HepG2 (cell line): ENCODE results near the gene TUBB4B. TPM values are rescaled to one million over a fixed set of nuclear protein-coding genes. Genes with fewer than 3 reads are reported as not detected.
A peak's percentile ranks its signal among the peaks of the same experiment; 100 is the strongest.

ENCODE experiments used
- AGO2 ChIP-seq: fragments of 200-400 bp; formaldehyde crosslinking; optimal IDR thresholded peaks from 2 replicates; pipeline ENCODE3; 2017; ENCODE audit warnings: mild to moderate bottlenecking, low read depth, low read length, moderate library complexity
- HNRNPL ChIP-seq: fragments of 200-400 bp; formaldehyde crosslinking; IDR thresholded peaks from 2 replicates; pipeline ENCODE4 v1.6.1; 2017; ENCODE audit warnings: mild to moderate bottlenecking, low read depth, low read length
- MXI1 ChIP-seq: IDR thresholded peaks from 3 replicates; pipeline ENCODE4 v1.6.1; 2012; ENCODE audit warnings: low read depth, low read length, inconsistent platforms, borderline replicate concordance
- RXRA ChIP-seq: sonication (generic); formaldehyde crosslinking; IDR thresholded peaks from 2 replicates; pipeline ENCODE4 v1.5.1; 2020; ENCODE audit warnings: missing genetic modification reagents
- TOPORS ChIP-seq: sonication (generic); formaldehyde crosslinking; IDR thresholded peaks from 2 replicates; pipeline ENCODE4 v1.8.0; 2023; ENCODE audit warnings: mild to moderate bottlenecking, missing genetic modification reagents
- ZC3H13 ChIP-seq: sonication (generic); formaldehyde crosslinking; IDR thresholded peaks from 2 replicates; pipeline ENCODE4 v1.8.1; 2023; ENCODE audit warnings: mild to moderate bottlenecking, missing genetic modification reagents, moderate library complexity
- ZNF101 ChIP-seq: sonication (generic); formaldehyde crosslinking; IDR thresholded peaks from 2 replicates; pipeline ENCODE4 v1.4.0; 2020; ENCODE audit warnings: mild to moderate bottlenecking, low read depth, missing genetic modification reagents, borderline replicate concordance
- ZNF501 ChIP-seq: sonication (generic); formaldehyde crosslinking; IDR thresholded peaks from 2 replicates; pipeline ENCODE4 v1.5.1; 2020; ENCODE audit warnings: mild to moderate bottlenecking, moderate library complexity, missing genetic modification reagents
- ZSCAN21 ChIP-seq: sonication (generic); formaldehyde crosslinking; IDR thresholded peaks from 2 replicates; pipeline ENCODE4 v1.8.0; 2022; ENCODE audit warnings: mild to moderate bottlenecking, missing genetic modification reagents, moderate library complexity, borderline replicate concordance
- polyA plus RNA-seq, 8 experiments: library from polyadenylated mRNA; depleted of rRNA in 3 of 8; stranded (reverse) in 7 of 8; unstranded in 1 of 8; fragments of >200 nt; fragmentation: Illumina TruSeq in 4 of 8; extraction: Trizol in 4 of 8; gene quantifications; 2 replicates each; pipeline versions ENCODE4 v1.2.1 to v1.2.3, GENCODE V29; 2011 to 2016; ENCODE audit warnings: low read depth in 4 of 8, missing spikeins in 1 of 8, mixed read lengths in 1 of 8; ENCODE audit not compliant: insufficient read depth in 1 of 8
- total RNA-seq, 5 experiments: library from RNA; depleted of rRNA; stranded (reverse); fragments of >200 nt; fragmentation: Illumina TruSeq; extraction: Trizol; gene quantifications; 2 replicates each; pipeline ENCODE4 v1.2.3, GENCODE V29; 2016; ENCODE audit warnings: low read depth in 1 of 5
- TF ChIP-seq, protein P1 (sequence below): sonication (generic); formaldehyde crosslinking; IDR thresholded peaks from 2 replicates; pipeline ENCODE4 v1.8.1; 2023; ENCODE audit warnings: mild to moderate bottlenecking, missing genetic modification reagents
- TF ChIP-seq, protein P2 (sequence below): sonication (generic); formaldehyde crosslinking; IDR thresholded peaks from 2 replicates; pipeline ENCODE4 v1.5.1; 2020; ENCODE audit warnings: mild to moderate bottlenecking, moderate library complexity, missing genetic modification reagents
- TF ChIP-seq, protein P3 (sequence below): sonication (generic); IDR thresholded peaks from 2 replicates; pipeline ENCODE4 v1.6.1; 2016; ENCODE audit warnings: low read depth, borderline replicate concordance
- TF ChIP-seq, protein P4 (sequence below): sonication (generic); formaldehyde crosslinking; IDR thresholded peaks from 2 replicates; pipeline ENCODE4 v1.4.0; 2020; ENCODE audit warnings: mild to moderate bottlenecking, missing genetic modification reagents
- TF ChIP-seq, protein P5 (sequence below): sonication (generic); formaldehyde crosslinking; IDR thresholded peaks from 2 replicates; pipeline ENCODE4 v1.8.0; 2022; ENCODE audit warnings: mild to moderate bottlenecking, missing genetic modification reagents, moderate library complexity
- TF ChIP-seq, protein P6 (sequence below): sonication (generic); formaldehyde crosslinking; IDR thresholded peaks from 2 replicates; pipeline ENCODE4 v1.8.0; 2022; ENCODE audit warnings: missing genetic modification reagents, mild to moderate bottlenecking, moderate library complexity, borderline replicate concordance

TUBB4B gene
- total and polyA plus RNA-seq, 2 of the 13 experiments (the other 11 are each of a cell fraction or from before 2014, with no cell fraction given), result 182 to 412 TPM

DNA sequence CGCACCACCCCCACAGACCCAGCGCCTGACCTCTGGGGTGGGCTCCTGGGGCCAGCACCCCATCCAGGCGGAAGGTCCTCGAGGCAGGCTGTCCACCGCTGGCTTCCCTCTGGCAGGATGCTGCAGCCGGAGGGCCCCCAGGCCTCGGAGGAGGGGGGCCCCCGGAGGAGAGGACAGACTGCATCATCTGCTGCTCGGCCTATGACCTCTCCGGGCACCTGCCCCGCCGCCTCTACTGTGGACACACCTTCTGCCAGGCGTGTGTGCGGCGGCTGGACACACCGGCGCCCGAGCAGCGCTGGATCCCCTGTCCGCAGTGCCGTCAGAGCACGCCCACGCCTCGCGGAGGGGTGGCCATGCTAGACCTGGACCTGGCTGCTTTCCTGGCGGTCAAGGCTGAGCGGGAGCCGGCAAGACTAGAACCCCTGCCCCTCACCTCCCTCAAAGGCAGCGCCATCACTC lies 12.6 kb upstream of the TUBB4B start (continued):
- TF ChIP-seq ZC3H13 (CRISPR knock-in tag) (peak; percentile 13; the same call in 1 of the 2 replicates), ZNF101 (no peak), AGO2 (peak; percentile 73), RXRA (CRISPR knock-in tag) (peak; percentile 60), HNRNPL (peak; percentile 55; the same call in 1 of the 2 replicates), TOPORS (0 out of 2 replicates have a peak, but pooled peaks have one; percentile 17), ZSCAN21 (no peak; the same call in 1 of the 2 replicates), MXI1 (peak; percentile 27; the same call in 1 of the 3 replicates), ZNF501 (peak; percentile 47; the same call in 1 of the 2 replicates)
- TF ChIP-seq, protein P1, sequence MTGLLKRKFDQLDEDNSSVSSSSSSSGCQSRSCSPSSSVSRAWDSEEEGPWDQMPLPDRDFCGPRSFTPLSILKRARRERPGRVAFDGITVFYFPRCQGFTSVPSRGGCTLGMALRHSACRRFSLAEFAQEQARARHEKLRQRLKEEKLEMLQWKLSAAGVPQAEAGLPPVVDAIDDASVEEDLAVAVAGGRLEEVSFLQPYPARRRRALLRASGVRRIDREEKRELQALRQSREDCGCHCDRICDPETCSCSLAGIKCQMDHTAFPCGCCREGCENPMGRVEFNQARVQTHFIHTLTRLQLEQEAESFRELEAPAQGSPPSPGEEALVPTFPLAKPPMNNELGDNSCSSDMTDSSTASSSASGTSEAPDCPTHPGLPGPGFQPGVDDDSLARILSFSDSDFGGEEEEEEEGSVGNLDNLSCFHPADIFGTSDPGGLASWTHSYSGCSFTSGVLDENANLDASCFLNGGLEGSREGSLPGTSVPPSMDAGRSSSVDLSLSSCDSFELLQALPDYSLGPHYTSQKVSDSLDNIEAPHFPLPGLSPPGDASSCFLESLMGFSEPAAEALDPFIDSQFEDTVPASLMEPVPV, result peak; percentile 25; the same call in 1 of the 2 replicates
- TF ChIP-seq, protein P2, sequence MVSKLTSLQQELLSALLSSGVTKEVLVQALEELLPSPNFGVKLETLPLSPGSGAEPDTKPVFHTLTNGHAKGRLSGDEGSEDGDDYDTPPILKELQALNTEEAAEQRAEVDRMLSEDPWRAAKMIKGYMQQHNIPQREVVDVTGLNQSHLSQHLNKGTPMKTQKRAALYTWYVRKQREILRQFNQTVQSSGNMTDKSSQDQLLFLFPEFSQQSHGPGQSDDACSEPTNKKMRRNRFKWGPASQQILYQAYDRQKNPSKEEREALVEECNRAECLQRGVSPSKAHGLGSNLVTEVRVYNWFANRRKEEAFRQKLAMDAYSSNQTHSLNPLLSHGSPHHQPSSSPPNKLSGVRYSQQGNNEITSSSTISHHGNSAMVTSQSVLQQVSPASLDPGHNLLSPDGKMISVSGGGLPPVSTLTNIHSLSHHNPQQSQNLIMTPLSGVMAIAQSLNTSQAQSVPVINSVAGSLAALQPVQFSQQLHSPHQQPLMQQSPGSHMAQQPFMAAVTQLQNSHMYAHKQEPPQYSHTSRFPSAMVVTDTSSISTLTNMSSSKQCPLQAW (CRISPR knock-in tag), result 0 out of 2 replicates have a peak, but pooled peaks have one; percentile 36
- TF ChIP-seq, protein P3, sequence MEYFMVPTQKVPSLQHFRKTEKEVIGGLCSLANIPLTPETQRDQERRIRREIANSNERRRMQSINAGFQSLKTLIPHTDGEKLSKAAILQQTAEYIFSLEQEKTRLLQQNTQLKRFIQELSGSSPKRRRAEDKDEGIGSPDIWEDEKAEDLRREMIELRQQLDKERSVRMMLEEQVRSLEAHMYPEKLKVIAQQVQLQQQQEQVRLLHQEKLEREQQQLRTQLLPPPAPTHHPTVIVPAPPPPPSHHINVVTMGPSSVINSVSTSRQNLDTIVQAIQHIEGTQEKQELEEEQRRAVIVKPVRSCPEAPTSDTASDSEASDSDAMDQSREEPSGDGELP, result peak; percentile 40; the same call in 1 of the 2 replicates
- TF ChIP-seq, protein P4, sequence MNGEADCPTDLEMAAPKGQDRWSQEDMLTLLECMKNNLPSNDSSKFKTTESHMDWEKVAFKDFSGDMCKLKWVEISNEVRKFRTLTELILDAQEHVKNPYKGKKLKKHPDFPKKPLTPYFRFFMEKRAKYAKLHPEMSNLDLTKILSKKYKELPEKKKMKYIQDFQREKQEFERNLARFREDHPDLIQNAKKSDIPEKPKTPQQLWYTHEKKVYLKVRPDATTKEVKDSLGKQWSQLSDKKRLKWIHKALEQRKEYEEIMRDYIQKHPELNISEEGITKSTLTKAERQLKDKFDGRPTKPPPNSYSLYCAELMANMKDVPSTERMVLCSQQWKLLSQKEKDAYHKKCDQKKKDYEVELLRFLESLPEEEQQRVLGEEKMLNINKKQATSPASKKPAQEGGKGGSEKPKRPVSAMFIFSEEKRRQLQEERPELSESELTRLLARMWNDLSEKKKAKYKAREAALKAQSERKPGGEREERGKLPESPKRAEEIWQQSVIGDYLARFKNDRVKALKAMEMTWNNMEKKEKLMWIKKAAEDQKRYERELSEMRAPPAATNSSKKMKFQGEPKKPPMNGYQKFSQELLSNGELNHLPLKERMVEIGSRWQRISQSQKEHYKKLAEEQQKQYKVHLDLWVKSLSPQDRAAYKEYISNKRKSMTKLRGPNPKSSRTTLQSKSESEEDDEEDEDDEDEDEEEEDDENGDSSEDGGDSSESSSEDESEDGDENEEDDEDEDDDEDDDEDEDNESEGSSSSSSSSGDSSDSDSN, result 0 out of 2 replicates have a peak, but pooled peaks have one; percentile 25
- TF ChIP-seq, protein P5, sequence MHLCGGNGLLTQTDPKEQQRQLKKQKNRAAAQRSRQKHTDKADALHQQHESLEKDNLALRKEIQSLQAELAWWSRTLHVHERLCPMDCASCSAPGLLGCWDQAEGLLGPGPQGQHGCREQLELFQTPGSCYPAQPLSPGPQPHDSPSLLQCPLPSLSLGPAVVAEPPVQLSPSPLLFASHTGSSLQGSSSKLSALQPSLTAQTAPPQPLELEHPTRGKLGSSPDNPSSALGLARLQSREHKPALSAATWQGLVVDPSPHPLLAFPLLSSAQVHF (CRISPR knock-in tag), result 0 out of 2 replicates have a peak, but pooled peaks have one; percentile 66
- TF ChIP-seq, protein P6, sequence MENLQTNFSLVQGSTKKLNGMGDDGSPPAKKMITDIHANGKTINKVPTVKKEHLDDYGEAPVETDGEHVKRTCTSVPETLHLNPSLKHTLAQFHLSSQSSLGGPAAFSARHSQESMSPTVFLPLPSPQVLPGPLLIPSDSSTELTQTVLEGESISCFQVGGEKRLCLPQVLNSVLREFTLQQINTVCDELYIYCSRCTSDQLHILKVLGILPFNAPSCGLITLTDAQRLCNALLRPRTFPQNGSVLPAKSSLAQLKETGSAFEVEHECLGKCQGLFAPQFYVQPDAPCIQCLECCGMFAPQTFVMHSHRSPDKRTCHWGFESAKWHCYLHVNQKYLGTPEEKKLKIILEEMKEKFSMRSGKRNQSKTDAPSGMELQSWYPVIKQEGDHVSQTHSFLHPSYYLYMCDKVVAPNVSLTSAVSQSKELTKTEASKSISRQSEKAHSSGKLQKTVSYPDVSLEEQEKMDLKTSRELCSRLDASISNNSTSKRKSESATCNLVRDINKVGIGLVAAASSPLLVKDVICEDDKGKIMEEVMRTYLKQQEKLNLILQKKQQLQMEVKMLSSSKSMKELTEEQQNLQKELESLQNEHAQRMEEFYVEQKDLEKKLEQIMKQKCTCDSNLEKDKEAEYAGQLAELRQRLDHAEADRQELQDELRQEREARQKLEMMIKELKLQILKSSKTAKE (CRISPR knock-in tag), result 0 out of 2 replicates have a peak, but pooled peaks have one; percentile 30
